ENCODE data around the gene GJB3. TPM values are rescaled to one million over a fixed set of nuclear protein-coding genes. Genes with fewer than 3 reads are reported as not detected.

The GJB3 gene
- total RNA-seq, 1 experiment from 2014 or later: 0.96 TPM

- Histone ChIP-seq H2BK5ac (ENCODE audit: insufficient read length, low read length) (no peak overlapping the region), H3K18ac (ENCODE audit: insufficient read length, low read depth, low read length) (no peak overlapping the region), H4K5ac (ENCODE audit: insufficient read length, low read depth, low read length) (no peak overlapping the region), H3K79me1 (ENCODE audit: insufficient read depth, low read depth, low read length, poor library complexity, severe bottlenecking) (no peaks in the 10 kb centered on the region), H2AK5ac (ENCODE audit: insufficient read length, low read length) (no peak overlapping the region), H3K27ac (ENCODE audit: insufficient read length, low read depth, low read length) (no peak overlapping the region), H3K79me2 (ENCODE audit: insufficient read depth, low read length) (no peaks in the 10 kb centered on the region), H3K9ac (ENCODE audit: extremely low read depth, insufficient read length, low read length) (no peak overlapping the region), H3K4me1 (ENCODE audit: insufficient read depth, low read length) (no peaks in the 10 kb centered on the region), H4K8ac (replicated peaks; ENCODE audit: insufficient read length, low read depth, low read length) (no peak overlapping the region), H2BK12ac (ENCODE audit: insufficient read length, low read depth, low read length) (no peak overlapping the region), H3K23me2 (ENCODE audit: insufficient read length, low read depth, low read length, poor library complexity, severe bottlenecking) (no peaks in the 10 kb centered on the region), H2AFZ (ENCODE audit: low read length) (no peak overlapping the region), H2BK20ac (ENCODE audit: low read depth, low read length, poor library complexity, severe bottlenecking) (no peak overlapping the region), H3K23ac (ENCODE audit: insufficient read length, low read depth, low read length) (no peak overlapping the region), H3K4me2 (ENCODE audit: insufficient read depth, insufficient read length, low read length) (no peak overlapping the region), H3K14ac (ENCODE audit: insufficient read depth, low read length) (no peak overlapping the region), H3K27me3 (ENCODE audit: insufficient read depth, low read length) (no peaks in the 10 kb centered on the region; the same call in 1 of the 2 replicates), H2BK15ac (ENCODE audit: low read depth, low read length) (no peak overlapping the region), H2BK120ac (ENCODE audit: low read depth, low read length, poor library complexity, severe bottlenecking) (no peak overlapping the region), H4K20me1 (ENCODE audit: control insufficient read depth, insufficient read depth, insufficient read length) (no peaks in the 10 kb centered on the region), H3K4ac (ENCODE audit: low read depth, low read length) (no peak overlapping the region), H3K9me3 (ENCODE audit: control insufficient read depth, low read depth, low read length) (no peaks in the 10 kb centered on the region), H4K91ac (ENCODE audit: insufficient read length, low read depth, low read length) (no peak overlapping the region), H3T11ph (ENCODE audit: low read length) (no peak overlapping the region), H3K56ac (ENCODE audit: insufficient read length, low read depth, low read length) (no peak overlapping the region)
- no peak for DNase-seq
- WGBS (ENCODE audit: extremely low coverage, insufficient read length, low lambda C conversion rate): no CpG with 5 or more reads among the region's 1 CpG
- H3K4me1 Mint-ChIP-seq: peaks cover 2 to 3% of the 10 kb centered on the region in 2 experiments; a peak in 3 of 4 replicates
- TF ChIP-seq, protein P1, sequence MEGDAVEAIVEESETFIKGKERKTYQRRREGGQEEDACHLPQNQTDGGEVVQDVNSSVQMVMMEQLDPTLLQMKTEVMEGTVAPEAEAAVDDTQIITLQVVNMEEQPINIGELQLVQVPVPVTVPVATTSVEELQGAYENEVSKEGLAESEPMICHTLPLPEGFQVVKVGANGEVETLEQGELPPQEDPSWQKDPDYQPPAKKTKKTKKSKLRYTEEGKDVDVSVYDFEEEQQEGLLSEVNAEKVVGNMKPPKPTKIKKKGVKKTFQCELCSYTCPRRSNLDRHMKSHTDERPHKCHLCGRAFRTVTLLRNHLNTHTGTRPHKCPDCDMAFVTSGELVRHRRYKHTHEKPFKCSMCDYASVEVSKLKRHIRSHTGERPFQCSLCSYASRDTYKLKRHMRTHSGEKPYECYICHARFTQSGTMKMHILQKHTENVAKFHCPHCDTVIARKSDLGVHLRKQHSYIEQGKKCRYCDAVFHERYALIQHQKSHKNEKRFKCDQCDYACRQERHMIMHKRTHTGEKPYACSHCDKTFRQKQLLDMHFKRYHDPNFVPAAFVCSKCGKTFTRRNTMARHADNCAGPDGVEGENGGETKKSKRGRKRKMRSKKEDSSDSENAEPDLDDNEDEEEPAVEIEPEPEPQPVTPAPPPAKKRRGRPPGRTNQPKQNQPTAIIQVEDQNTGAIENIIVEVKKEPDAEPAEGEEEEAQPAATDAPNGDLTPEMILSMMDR (conservative IDR thresholded peaks at IDR 0.05): no peak
- no peak overlapping the region for H3K27ac Mint-ChIP-seq
- peaks cover 4% of the 10 kb centered on the region for H3K27me3 Mint-ChIP-seq (ENCODE audit: low read depth)
- H3K4me3 Mint-ChIP-seq: no peak overlapping the region
- H3K9me3 Mint-ChIP-seq: no peaks in the 10 kb centered on the region
- no peaks in the 10 kb centered on the region for H3K36me3 Mint-ChIP-seq (ENCODE audit: insufficient read depth in 1 of 3, low read depth in 3 of 3)
Observed at GRCh38 chr1:34833711-34834110, 52.7 kb downstream of the GJB3 start.

Other genes with a start within 250 kb of the GJB3 start
- 0.22 and 0.26 TPM in 2 replicates for gene GJB5, start 26.2 kb upstream of the GJB3 start, total RNA-seq (2021)
- not detected in 2 replicates for gene GJB4, start 21.5 kb upstream of the GJB3 start, total RNA-seq (2021)
- gene GJA4, start 11.8 kb downstream of the GJB3 start, total RNA-seq (2021): 1.4 and 2.1 TPM in 2 replicates
- gene SMIM12, start 78.5 kb downstream of the GJB3 start, total RNA-seq (2021): 40.9 TPM in 2 replicates
- 5.9 and 7.3 TPM in 2 replicates for gene DLGAP3, start 148.4 kb downstream of the GJB3 start, total RNA-seq (2021)
- gene TMEM35B, start 204.1 kb downstream of the GJB3 start, total RNA-seq (2021): 6.9 and 7.7 TPM in 2 replicates